PC-3 (cell line): Measurements from ENCODE around the gene KDM4C.

Source experiments
- CTCF ChIP-seq: fragments of 300-600 bp; sonication (generic); conservative IDR thresholded peaks from 2 replicates; pipeline ENCODE4 v1.5.1; 2017; ENCODE audit warnings: antibody characterized with exemption, low read depth, mild to moderate bottlenecking, low read length
- EZH2 ChIP-seq: fragments of 300-600 bp; sonication (generic); IDR thresholded peaks from one replicate; pipeline ENCODE4 v1.6.1; 2017; ENCODE audit warnings: antibody characterized with exemption, mild to moderate bottlenecking, low read length; ENCODE audit not compliant: unreplicated experiment

- TF ChIP-seq CTCF (no peak), EZH2 (no peak)
These were observed 118.6 kb downstream of the KDM4C start for GRCh38 chr9:6876195-6876894.
